Measurements from ENCODE around the gene ABCC2.
"Not testable (repeated sequence)": the region's sequence is repeated elsewhere in the genome, so short reads cannot be mapped to it uniquely, and the experiment has no call there.

ABCC2 gene

DNA sequence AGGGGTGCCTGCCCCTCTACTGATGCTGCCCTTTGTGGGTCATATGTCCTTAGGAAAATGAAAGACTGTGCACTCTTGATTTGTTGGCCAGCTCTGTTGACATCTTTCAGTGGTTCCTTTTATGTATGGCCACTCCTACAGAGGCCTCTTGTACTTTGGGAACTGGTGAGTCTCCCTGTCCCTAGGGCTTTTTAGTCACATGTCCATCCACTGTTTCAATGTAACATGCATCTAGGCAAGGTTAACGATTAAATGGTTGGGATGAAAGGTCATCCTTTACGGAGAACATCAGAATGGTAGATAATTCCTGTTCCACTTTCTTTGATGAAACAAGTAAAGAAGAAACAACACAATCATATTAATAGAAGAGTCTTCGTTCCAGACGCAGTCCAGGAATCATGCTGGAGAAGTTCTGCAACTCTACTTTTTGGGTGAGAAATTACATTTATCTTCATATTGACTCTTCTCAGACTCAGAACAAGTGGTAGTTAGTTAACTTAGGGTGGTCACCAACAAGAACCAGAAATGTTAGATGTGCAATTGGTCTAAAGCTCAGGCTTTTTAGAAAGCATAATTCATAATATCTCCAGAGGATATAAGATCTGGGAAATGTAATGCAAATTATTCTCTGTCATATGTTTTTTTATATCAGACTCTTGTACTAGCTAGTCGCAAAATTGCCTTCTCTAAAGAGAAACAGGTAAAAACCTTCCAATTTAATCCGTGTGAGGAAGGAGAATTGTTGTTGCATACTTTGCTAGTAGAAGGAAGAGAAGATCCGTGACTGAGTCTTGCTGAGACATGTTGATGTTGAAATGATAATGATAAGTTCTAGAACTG, at the start of gene ABCC2:
Gene ABCC2 (plus strand): TSS at position 194 of the 840 bp plus-strand sequence. CDS start 205 bp downstream, at position 399.
- no peak for DNase-seq

DNA sequence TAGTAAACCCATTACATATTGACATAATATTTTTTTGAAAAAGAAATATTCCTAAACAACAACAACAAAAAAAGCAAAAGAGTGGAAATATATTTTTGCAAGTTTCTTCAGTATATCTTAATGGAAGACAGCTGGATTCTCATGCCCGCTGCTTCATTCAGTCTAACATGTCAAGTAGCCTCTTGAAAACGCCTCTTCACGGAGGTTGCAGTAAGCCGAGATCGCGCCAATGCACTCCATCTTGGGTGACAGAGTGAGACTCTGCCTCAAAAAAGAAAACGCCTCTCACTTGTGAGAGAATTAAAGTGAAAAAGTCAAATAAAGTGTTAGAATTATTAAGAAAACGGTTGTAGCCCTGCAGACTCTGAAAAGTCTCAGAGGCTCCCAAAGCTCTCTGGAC, 49.1 kb upstream of the ABCC2 start:
- DNase-seq, result peak in 1 of 2 experiments; percentile 17

DNA sequence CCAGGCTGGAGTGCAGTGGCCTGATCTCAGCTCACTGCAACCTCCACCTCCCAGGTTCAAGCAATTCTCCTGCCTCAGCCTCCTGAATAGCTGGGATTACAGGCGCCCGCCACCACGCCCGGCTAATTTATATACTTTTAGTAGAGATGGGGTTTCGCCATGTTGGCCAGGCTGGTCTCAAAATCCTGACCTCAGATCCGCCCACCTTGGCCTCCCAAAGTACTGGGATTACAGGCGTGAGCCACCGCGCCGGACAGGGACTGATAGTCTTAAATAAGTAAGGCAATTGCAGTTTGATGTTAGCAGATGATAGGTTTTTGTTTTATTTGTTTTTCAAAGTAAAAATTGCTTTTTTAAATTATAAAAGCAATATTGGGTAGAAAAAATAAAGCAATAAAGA, 48.3 kb upstream of the ABCC2 start:
- not testable (repeated sequence) for DNase-seq

DNA sequence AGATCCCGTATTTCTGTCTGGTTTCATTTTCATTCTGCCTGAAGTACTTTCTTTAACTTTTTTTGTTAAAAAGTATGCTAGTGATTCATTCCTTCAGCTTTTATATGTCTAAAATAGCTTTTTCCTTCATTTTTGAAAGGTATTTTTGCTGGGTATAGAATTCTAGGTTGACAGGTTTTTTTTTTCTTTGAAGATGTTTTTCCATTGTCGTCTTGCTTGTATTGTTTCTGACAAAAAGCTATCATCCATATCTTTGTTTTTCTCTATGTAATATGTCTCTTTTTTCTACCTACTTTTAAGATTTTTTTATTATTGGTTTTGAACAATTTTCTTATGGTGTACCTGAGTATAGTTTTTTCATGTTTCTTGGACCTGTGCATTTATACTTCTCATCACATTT, 42.2 kb upstream of the ABCC2 start:
- no peak for DNase-seq

DNA sequence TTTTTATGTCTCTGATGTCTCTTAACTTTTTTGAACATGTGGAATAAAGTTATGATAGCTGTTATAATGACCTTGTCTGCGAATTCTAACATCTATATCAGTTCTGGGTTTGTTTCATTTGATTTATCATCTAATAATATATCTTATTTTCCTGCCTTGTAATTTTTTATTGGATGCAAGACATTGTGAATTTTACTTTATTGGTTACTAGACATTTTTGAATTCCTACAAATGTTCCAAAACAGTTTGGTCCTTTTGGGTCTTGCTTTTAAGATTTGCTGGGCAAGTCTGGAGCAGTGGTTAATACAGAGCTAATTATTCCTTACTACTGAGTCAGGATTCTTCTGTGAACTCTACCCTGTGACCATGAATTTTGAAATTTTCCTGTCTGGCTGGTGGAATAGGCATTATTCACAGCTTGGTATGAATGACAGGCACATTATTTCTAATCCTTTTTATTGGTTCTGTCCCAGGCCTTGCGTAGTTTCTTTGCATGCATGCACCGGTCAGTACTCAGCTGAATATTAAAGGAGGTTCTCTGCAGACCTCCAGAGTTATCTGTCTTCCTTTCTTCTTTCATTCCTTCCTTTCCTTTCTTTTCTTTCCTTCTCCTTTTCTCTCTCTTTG, 41.4 kb upstream of the ABCC2 start:
- no peak for DNase-seq

DNA sequence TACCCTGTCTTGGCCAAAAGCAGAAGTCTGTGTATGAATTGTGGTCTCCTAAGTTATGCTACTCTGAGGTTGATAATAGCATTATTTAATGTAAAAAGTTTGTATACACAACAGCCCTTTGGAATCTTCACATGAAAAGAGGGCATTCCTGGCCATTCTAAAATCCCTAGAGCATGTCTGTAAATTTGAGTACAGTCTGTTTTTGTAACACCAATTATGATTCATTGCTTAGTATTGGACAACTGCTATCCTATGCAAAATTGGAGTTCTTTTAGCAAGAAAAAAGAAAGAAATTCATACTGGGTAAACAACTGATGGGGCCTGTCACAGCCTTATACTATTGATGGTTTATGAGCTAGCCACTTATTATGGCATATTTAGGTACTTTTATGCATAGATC, 40.2 kb upstream of the ABCC2 start:
- DNase-seq, result no peak

DNA sequence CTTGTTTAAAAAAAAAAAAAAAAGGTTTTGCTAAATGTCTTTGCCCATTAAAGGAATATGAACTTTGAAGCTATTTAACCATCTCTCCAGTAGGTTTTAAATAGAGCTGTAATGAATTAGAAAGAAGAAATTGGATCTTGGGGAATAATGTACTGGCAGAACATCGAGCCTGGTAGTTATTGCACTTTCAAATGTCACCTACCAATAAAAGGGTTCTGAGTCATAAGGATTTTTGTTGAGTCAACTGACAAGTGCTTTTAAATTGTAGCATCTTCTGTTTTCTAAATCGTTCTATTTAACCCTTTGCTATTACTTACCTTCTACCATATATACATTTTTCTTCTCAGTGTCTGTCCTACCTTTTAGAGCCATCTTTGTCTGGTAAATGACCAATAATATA, 39.7 kb upstream of the ABCC2 start:
- no peak for DNase-seq

DNA sequence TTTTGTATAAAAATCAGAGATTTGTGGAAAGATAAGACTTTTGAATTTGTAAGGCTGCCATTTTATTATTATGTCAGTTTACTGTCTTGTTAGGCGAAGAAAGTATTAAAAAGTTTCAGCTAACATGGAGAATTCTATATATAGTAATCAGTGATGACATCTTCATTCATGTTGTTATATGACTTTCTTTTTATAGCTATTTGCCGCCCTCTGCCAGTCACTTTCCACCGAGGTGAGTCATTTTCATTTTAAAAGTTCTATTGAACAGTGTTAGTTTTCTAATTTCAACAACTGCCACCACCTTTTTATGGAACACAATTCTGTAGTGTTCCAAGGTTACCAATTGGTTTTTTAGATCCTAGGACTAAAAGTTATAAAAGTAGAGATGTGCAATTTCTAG, 38.6 kb upstream of the ABCC2 start:
- DNase-seq, result no peak

DNA sequence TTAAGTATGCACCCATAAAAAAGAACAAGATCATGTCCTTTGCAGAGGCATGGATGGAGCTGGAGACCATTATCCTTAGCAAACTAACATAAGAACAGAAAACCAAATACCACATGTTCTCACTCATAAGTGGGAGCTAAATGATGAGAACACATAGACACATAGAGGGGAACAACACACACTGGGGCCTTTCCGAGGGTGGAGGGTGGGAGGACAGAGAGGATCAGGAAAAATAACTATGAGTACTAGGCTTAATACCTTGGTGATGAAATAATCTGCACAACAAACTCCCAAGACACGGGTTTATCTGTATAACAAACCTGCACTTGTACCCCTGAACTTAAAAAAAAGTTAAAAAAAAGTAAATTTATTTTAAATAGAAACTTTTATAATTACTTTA, 36.3 kb upstream of the ABCC2 start:
- DNase-seq, result not testable (repeated sequence)

DNA sequence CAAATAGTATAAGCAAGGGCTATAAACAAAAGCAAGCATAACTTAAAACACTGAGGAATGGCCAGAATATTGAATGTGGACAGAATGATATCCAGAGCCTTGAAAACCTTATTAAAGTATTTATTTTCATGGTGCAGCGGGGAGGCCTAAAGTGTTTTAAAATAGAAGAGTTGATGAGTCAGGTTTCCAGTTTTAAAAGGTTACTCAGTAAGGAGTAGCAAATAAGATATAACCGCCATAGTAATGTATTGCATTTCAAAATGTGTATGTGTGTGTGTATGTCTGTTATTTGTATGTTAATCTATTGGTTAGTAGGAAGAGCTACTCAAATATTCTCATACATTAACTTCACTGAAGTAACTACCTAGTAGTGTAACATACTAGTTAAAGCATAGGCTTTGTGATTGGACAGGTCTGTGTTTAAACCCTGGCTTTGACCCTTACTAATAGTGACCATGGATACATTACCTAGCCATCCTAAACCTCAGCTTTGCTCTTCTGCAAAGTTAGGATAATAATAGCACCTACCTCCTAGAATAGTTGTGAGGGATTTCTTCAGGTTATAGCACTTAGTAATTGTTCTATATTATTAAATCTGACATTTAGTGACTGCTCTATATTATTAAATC, 33.5 kb upstream of the ABCC2 start:
- no peak for DNase-seq

DNA sequence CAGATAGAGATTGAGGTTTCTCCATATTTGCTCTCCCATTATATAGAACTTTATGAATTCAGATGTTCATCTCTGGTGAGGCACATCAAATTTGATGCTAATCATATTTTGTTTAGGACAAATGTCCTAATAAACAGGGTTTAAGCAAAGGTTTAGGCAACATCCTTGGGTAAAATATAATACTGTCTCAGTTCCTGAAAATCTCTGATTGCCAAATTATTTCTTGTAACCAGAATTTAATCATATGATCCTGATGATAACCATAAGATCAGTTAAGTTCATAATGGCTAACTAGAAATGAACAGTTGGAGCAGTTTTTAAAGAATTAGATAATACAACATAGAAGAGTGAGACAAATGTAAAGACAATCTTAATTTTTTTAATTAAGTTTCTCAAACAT, 31.8 kb upstream of the ABCC2 start:
- DNase-seq, result no peak

DNA sequence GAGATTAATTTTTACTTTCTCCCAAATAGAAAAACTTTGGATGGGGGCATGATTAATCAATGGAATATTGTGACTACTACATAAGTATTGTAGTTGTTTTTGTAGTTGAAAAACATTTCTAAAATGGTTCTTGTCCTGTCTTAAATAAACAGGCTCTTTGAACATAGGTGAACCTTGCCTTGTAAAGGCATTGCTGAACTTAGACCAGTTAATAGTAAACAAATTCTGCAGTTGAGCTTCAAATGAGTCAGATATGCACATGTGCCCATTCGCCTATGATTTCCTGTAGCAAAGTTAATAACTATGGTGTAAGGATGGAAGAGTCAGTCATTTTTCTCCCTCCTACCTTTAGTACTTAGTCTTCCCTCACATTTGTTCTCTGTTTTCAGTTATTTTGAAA, 27.8 kb upstream of the ABCC2 start:
- DNase-seq, result no peak

DNA sequence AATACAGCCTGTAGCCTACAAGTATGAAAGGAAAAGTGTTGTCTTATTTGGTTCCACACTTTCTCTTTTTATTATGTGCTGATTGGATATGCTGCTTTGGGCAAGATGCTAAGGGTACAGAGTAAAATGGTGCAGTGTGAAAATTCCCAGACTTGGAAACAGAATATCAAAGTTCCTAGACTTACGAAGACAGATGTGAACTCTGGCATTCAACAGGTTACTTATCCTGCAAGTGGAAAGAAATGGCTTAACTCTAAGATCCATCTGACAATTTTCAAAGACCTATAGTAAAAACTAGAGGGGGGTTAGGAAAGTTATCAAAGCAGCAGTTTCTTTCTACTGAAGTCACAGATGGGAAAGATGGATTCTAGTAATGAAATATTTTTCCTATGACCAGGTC, 26.3 kb upstream of the ABCC2 start:
- DNase-seq, result no peak

DNA sequence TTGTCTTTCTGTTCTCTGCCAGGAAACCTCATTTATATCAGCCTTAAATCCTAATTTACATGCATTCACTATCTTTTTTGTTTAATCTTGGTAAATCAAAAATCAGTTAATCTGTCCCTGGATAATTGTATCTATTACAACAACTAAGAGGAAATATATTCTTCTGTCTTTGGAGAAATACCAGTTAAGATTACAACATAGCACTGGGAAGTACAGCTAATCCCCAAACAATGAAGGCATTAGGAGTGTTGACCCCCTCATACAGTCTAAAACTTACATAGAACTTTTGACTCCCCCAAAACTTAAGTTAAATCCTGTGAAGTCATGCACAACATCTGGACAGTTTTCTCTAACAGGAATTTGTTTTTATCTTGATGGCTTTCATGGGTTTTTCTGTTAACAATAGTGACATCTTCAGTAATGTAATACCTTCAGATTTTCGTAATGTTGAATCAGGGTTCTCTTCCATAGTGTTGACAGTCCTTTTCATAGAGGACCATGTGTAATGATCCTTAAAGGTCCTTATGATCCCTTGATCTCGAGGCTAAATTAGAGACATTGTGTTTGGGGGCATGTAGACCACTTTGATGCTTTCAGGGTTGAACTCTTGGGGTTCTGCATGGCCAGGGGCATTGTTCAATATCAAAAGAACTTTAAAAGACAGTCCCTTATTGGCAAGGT, 24.1 kb upstream of the ABCC2 start:
- no peak for DNase-seq

DNA sequence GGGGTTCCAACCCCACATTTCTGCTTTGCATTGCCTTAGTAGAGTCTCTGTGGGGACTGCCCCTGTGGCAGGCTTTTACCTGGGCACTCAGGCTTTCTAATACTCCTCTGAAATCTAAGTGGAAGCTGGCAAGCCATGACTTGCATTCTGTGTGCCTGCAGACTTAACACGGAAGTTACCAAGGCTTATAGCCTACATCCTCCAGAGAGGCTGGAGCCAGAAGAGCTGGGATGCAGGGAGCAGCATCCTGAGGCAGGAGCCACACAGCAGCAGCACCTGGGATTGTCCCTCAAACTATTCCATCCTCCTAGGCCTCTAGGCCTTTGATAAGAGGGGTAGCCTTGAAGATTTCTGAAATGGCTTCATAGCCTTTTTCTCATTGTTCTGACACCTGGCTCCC, 22.1 kb upstream of the ABCC2 start:
- no peak for DNase-seq

DNA sequence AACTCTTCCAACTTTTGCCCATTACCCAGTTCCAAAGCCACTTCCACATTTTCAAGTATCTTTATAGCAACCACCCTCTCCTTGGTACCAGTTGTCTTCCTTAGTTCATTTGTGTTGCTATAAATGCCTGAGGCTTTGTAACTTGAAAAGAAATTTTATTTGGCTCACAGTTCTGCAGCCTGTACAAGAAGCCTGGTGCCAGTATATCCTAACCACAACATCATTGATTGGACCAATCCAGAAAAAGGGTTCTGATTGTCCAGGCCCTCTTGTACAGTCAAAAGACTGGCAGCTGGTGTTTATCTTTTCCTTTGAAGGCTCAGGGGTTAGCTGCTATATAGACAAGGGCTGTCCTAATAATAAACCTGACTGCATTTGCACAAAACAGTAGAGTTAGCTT, 21.1 kb upstream of the ABCC2 start:
- no peak for DNase-seq

DNA sequence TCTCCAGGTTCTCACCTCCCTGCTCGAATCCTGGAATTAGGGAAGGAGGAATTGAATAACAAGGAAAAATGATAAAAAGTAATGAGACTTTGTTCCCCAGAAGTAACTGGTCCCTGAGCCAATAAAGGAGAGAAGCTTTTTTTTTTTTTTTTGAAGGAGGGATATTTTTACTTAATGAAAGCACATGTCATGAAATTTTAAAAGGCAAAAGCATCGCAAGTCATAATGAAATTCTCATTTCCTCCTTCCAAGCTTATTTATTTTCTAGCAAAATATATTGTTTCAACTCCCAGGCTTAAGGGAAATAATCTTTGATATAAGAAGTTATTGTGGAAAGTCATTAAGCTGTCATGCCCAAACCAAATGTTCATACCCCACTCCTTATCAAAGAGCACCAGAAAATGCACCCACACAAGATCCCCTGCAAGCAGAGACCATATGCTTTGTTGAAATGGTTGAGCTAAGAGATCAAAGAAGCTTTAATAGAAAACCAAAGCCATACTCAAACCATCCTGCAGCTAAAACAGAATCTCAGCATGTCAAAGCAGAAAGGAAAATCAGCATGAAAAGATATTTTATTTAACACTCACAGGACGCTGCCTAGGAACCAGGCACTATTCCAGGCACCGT, 16.7 kb upstream of the ABCC2 start:
- DNase-seq, result no peak

DNA sequence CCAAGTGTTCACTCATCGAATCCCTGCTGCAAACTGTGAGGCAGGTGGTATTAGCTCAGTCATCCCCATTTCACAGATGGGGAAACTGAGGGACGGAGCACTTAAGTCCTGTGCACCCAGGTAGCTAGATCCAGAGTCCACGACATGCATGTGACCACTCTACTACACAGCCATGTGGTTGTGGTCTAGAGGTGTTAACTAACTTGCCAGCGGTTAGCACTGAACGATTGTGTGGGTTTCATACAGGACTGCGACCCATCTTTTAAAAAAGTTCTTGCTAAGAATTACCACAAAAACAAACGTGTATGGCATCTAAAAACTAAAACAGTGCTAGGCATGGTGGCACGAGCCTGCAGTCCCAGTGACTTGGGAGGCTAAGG, 16.1 kb upstream of the ABCC2 start:
- DNase-seq, result no peak

DNA sequence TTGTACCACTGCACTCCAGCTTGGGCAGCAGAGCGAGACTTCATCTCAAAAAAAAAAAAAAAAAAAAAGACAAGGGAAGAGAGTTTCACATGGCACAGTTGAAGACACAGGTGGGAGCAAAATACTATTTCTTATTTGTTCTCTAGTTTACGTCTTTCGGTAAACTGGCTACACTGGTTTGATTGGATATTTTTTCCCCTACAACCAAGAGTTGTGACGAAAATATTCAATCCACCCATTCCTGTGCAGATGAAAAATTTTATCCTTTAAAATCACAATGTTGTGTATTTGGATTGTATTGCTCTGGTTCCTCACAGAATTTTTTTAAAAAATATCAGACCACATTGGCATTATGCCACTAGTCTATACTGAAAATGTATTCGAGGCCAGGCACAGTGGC, 14.5 kb upstream of the ABCC2 start:
- DNase-seq, result no peak

DNA sequence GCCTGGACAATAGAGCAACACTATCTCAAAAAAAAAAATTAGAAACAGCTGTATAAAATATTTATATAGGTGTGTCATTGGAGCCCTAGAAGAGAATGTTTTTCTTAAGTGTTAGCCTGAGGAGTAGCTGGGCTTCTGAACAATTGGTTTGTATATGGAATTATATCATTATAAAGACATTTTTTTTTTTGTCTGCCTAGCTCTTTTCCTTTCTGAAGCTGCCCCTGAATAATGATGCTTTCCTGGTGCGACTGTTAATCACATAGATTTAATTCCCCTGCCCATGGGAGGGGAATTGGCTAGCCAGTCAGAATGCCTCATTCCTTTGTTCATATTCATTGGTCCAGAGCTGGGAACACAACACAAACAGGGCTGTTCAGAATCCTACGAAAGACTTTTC, 13.9 kb upstream of the ABCC2 start:
- no peak for DNase-seq

DNA sequence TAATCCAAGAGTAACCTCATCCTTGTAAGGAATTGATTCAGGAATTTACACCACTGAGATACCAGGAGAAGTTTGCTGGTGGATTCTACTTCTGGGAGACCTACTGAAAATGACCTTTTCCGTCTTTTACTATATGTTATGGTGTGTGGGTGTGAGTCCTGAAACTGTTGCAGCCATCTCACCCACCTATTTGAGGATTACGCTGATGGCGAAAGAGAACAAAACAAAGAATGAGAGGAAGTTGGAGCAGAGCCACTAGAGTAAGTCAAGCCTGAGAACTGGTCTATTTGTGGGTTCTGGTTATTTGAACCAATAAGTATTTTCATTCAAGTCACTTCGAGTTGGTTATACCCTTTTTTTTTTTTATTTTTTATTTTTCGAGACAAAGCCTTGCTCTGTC, 12.7 kb upstream of the ABCC2 start:
- DNase-seq, result no peak

DNA sequence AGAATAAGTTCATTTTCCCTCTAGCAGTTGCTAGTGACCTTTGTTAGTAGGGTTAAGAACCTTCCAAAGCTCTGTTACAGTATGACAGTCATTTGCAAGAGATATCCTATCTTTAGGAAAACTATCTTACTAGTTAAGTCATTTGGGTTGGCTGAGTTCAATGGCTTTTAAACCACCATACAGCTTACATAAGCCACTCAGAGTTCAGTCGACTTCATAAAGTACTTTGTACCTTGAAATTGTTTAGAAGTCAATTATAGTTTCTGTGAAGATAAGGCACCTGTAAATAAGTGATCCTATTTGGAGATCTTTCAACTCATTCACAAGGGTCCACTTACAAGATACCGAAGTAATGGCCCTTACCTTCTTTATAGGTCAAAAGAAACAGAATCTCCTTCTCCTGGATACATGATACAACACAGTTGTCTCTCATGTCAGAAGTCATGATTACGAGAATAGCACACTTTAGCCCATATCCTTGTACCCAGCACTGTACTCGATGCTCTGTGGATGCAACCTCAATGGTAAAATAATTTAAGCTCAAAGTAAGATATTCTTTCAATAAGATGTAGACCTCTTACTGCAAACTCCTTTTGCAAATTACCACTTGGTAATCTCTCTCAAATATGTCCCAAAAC, 11.9 kb upstream of the ABCC2 start:
- DNase-seq, result no peak

DNA sequence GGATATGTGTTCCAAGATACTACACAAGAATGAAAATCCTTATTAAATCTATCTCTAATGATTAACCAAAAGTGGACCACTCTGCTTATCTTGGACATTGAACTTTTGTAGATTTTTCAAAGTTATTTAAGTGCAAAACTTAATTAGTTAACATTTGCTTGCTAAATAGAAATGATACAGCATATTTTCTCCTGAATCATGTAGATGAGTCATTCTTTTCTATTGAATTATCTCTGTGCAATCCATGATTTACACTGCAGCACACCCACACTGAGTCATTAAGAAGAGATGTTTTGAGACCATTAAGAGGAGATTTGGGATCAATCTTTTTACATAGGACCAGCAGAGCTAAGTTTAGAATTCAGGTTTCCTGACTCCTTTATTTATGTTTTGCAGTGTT, 6.6 kb upstream of the ABCC2 start:
- no peak for DNase-seq

Measured in Kasumi-1 (cell line).